Smooth muscle cell (in vitro differentiated cells): ENCODE measurements around the gene NEIL1. TPM values are rescaled to one million over a fixed set of nuclear protein-coding genes. Genes with fewer than 3 reads are reported as not detected.

ENCODE experiments used
- DNase-seq: peaks from one replicate; lab custom pipeline; 2025; ENCODE audit not compliant: unreplicated experiment; lab: John Stamatoyannopoulos, UW
- H2AFZ ChIP-seq: fragments of 200-600 bp; sonication (generic); 2 replicates; pipeline ENCODE4 v1.6.0; 2016; ENCODE audit warnings: antibody characterized with exemption, low read depth, mild to moderate bottlenecking
- H3F3A ChIP-seq: fragments of 200-600 bp; sonication (generic); 2 replicates; pipeline ENCODE4 v1.6.0; 2017; ENCODE audit warnings: antibody characterized with exemption, low read depth
- H3K27ac ChIP-seq: fragments of 200-600 bp; sonication (generic); 2 replicates; pipeline ENCODE4 v1.5.1; 2016; ENCODE audit warnings: low read depth, mild to moderate bottlenecking
- H3K27me3 ChIP-seq: fragments of 200-600 bp; sonication (generic); 2 replicates; pipeline ENCODE4 v1.6.1; 2016; ENCODE audit warnings: low read depth, mild to moderate bottlenecking
- H3K36me3 ChIP-seq: fragments of 200-600 bp; sonication (generic); 2 replicates; pipeline ENCODE4 v1.5.1; 2016; ENCODE audit warnings: low read depth
- H3K4me1 ChIP-seq: fragments of 200-600 bp; sonication (generic); 2 replicates; pipeline ENCODE4 v1.5.1; 2016; ENCODE audit warnings: low read depth
- H3K4me2 ChIP-seq: fragments of 200-600 bp; sonication (generic); 2 replicates; pipeline ENCODE4 v1.6.0; 2016; ENCODE audit warnings: mild to moderate bottlenecking
- H3K4me3 ChIP-seq: fragments of 200-600 bp; sonication (generic); 2 replicates; pipeline ENCODE4 v1.5.1; 2016; ENCODE audit warnings: mild to moderate bottlenecking
- H3K79me2 ChIP-seq: fragments of 200-600 bp; sonication (generic); 2 replicates; pipeline ENCODE4 v1.6.0; 2016; ENCODE audit warnings: low read depth, mild to moderate bottlenecking
- H3K9ac ChIP-seq: fragments of 200-600 bp; sonication (generic); 2 replicates; pipeline ENCODE4 v1.6.0; 2016; ENCODE audit warnings: low read depth
- H3K9me3 ChIP-seq: fragments of 200-600 bp; sonication (generic); replicated peaks from 2 replicates; pipeline ENCODE4 v1.5.1; 2016; ENCODE audit warnings: low read depth
- H4K20me1 ChIP-seq: fragments of 200-600 bp; sonication (generic); 2 replicates; pipeline ENCODE4 v1.6.0; 2016; ENCODE audit warnings: low read depth
- CTCF ChIP-seq: fragments of 200-600 bp; sonication (generic); IDR thresholded peaks from 2 replicates; pipeline ENCODE4 v1.5.1; 2017; ENCODE audit warnings: borderline replicate concordance, mild to moderate bottlenecking, antibody characterized with exemption; ENCODE audit not compliant: insufficient read depth, poor library complexity, severe bottlenecking
- WGBS: methylation state at CpG from one replicate; pipeline ENCODE4 v1.1.7; 2016; ENCODE audit warnings: low lambda C conversion rate; 5-methylcytosine and 5-hydroxymethylcytosine counted together
- polyA plus RNA-seq: library from polyadenylated mRNA; unstranded; fragments of >200 nt; fragmentation: Nextera tagmentation; extraction: Ambion mirVana; gene quantifications from 2 replicates; pipeline ENCODE4 v1.2.1, GENCODE V29; 2016
- total RNA-seq: library from RNA; depleted of rRNA; stranded (reverse); fragments of >200 nt; gene quantifications from 2 replicates; pipeline ENCODE4 v1.2.3, GENCODE V29; 2014

The NEIL1 gene
- total and polyA plus RNA-seq, 2 experiments from 2014 or later: 2.5 to 15.1 TPM

GRCh38 chr15:75360391-75360790, 13.6 kb downstream of the NEIL1 start:
- no peak overlapping the region for H3K4me3 ChIP-seq
- TF ChIP-seq CTCF: no peak
- no peaks in the 10 kb centered on the region for H3F3A ChIP-seq
- no peak overlapping the region for H3K4me2 ChIP-seq
- H3K9ac ChIP-seq: no peak overlapping the region
- no peaks in the 10 kb centered on the region for H3K9me3 ChIP-seq
- no peaks in the 10 kb centered on the region for H3K4me1 ChIP-seq
- WGBS: 86% methylated on average over 1 of the region's 1 CpG
- H4K20me1 ChIP-seq: no peaks in the 10 kb centered on the region
- H3K27me3 ChIP-seq: no peaks in the 10 kb centered on the region
- H3K79me2 ChIP-seq: no peaks in the 10 kb centered on the region
- H3K36me3 ChIP-seq: no peaks in the 10 kb centered on the region
- no peak overlapping the region for H3K27ac ChIP-seq
- DNase-seq: no peak
- no peak overlapping the region for H2AFZ ChIP-seq

- H3K79me2 ChIP-seq: no peaks in the 10 kb centered on the region
- no peaks in the 10 kb centered on the region for H3K27me3 ChIP-seq
- H3K4me1 ChIP-seq: no peaks in the 10 kb centered on the region
- H3K36me3 ChIP-seq: no peaks in the 10 kb centered on the region
- no peak overlapping the region for H3K27ac ChIP-seq
- no peak overlapping the region for H3K4me3 ChIP-seq
- H3F3A ChIP-seq: no peaks in the 10 kb centered on the region
- no peak for DNase-seq
- H2AFZ ChIP-seq: no peak overlapping the region
- TF ChIP-seq CTCF: no peak
- no peak overlapping the region for H3K4me2 ChIP-seq
- no peak overlapping the region for H3K9ac ChIP-seq
- WGBS: 96% methylated on average over 2 of the region's 7 CpGs
- H4K20me1 ChIP-seq: no peaks in the 10 kb centered on the region
- no peaks in the 10 kb centered on the region for H3K9me3 ChIP-seq
Measured at GRCh38 chr15:75360856-75361255, 14.0 kb downstream of the NEIL1 start.

GRCh38 chr15:75361361-75361988, 14.6 kb downstream of the NEIL1 start:
- H4K20me1 ChIP-seq: no peaks in the 10 kb centered on the region

More at GRCh38 chr15:75361361-75361988, 14.6 kb downstream of the NEIL1 start:
- Histone ChIP-seq H3K27me3 (no peaks in the 10 kb centered on the region), H3K9ac (no peak overlapping the region), H3K36me3 (no peaks in the 10 kb centered on the region), H3K9me3 (no peaks in the 10 kb centered on the region), H3K4me1 (no peaks in the 10 kb centered on the region), H3K79me2 (no peaks in the 10 kb centered on the region), H3K4me2 (no peak overlapping the region), H3K27ac (no peak overlapping the region), H3F3A (no peaks in the 10 kb centered on the region), H3K4me3 (no peak overlapping the region), H2AFZ (no peak overlapping the region)
- TF ChIP-seq CTCF: no peak
- no peak for DNase-seq
- WGBS: 98% methylated on average over 10 of the region's 10 CpGs
